HG02623 (cell line): ENCODE measurements around the gene NUDC.
A peak's percentile ranks its signal among the peaks of the same experiment; 100 is the strongest.
"Not testable (repeated sequence)": the region's sequence is repeated elsewhere in the genome, so short reads cannot be mapped to it uniquely, and the experiment has no call there.

Experiments used
- ATAC-seq: cut with Tn5 transposase; IDR thresholded peaks from one replicate; pipeline ENCODE4 v1.9.1; 2021; ENCODE audit warnings: moderate library complexity; ENCODE audit not compliant: unreplicated experiment

NUDC gene

DNA sequence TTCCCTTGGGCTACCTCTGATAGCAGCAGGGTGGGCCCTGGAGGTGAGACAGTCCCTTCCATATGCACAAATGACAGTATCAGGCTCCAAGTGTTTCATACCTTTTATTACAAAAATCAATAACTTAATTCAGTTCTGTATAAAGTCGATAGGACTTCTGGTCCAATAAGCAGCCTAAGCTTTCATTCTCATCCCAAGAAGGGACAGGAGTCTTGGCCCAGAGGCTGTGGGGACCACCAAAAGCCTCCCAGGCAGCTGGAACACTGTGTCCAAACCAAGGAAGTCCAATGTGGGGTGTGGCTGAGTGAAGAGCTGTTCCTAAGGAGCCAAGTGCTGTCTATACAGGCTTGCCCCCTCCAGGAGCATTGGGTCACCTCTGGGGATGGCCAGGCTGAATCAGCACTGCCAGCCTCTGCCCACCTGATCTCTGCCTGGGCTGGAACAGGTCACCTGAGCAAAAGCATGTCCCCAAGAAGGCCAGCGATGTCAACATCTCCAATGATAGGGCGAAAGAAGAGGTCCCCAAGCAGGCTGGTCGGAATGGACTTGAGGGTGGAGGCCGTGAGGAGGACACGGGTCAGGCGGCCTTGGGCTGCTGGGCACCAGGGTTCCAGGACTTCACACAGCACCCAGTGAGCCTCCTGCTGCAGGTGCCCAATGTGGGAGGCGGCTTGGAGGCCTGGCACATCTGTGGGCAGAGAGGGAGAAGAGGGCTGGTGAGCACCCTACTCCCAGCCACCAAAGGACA lies 10.0 kb upstream of the NUDC start:
- ATAC-seq, result no peak

DNA sequence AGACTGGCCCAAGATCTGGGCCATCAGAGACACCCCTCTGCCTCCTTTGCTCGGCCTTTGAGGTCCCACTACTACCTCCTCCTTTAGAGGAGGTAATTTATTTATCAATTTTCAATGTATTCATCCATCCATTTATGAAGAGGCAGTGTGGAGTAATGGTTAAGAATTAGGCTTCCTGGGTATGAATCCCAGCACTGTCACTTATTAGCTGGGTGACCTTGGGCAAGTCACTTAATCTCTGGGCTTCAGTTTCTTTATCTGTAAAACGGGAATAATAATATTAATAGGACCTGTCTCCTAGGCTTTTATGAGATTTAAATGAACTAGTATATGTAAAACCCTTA lies 9.4 kb upstream of the NUDC start:
- no peak for ATAC-seq

DNA sequence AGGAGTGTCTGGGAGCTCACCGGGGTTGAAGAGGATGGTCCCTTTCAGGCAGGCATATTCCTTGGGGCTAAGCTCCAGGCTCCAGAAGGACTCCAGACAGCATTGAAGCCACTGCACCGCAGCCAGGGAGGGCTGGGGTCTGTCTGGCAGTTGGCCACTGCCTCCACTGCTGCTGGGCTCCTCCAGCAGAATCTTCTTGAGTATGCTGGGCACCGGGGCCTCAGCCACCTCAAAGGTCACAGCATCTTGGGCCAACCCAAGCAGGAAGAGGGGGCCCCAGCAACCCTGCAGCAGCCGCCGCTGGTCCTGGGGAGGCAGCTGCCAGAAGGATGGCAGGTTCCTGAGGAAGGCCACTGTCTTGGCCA lies 8.2 kb upstream of the NUDC start:
- ATAC-seq, result no peak

DNA sequence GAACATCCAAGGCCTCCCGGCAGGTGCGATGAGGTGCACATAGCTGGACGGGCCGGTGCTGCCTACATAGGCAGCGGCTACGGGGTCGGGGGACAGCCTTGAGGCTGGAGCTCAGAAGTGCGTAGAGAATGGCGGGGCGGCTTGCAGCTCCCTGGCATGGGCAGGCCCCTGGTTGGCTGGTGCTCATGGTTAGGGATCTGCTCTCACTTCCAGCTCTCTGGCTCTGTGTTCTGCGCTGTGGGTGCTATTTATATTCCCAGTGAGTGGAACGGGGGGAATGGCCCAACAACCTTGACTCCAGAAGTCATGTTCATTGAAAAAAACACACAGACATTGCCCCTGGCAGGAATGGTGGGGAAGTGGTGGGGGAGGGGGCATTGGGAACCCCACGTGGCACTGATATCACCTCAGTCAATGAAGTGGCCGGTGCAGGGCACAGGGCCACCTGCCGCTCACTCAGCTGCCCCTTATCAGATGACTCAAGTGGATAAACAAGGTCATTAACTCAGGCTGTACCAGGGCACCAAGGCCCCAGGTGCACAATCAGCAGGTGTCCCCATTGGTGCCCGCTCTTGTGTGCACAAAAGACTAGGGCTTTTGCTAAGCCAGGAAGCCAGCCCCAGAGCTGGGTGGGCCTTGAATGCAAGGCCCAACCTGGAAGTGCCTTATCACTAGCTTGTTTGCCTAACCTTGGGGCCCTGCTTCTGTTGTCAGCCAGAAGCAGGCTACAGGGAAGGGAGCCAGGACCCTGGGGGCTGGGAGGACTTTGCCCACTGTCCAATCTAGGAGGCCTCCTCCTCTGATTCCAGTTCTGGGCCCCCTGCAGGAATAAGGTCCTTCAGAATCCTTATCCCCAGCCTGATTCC lies 7.6 kb upstream of the NUDC start, which contains the start of gene NR0B2:
NR0B2 (minus strand) TSS at position 222 of the 866 bp plus-strand sequence; CDS start at position 187, 35 bp downstream.
- ATAC-seq, result no peak

DNA sequence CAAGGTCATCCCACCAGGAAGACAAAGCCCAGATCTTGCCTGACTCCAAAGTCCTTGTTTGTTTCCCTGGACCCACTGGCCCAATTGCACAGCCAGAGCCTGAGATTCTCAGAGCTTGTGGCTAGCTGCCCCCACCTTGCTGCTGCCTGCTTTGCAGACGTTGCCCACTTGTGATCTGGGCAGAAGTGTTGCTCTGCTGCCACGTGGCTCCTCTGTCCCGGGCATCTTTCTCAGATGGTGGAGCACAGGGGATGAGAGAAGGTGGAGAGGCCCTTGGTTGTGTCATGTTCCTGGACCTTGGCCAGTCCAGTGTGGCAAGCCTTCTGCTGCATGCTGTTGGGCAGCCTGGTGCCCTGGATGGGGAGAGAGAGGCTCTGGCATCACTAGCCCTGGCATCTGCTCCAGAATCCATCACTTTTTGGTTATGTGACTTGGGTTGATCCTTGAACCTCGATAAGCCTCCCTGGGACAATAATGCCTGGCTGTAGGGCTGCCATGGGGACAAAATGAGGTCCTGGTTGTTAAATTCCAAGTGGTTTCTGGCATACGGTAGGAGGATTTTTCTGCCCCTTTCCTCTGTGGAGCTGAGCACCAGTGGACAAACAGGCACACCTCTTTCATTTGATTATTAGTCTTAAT lies 6.2 kb upstream of the NUDC start:
- ATAC-seq, result no peak

DNA sequence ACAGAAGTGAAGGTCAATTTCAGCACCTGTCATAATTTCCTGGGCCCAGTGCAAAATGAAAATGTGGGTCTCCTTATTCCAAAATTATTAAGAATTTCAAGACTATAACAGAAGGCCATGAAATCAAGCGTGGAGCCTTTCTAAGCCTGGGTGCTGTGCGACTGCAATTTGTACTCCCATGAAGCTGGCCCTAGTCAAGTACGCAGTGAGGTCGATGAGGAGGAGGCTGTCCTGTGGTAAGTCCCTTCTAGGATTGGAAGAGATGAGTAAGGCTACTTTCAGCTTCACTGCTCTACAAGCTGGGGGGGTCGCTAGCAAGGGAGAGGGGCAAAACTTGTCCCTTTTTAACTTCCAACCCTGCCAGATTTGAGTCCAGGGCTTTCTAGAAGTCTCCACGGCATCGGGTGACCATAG lies 410 bp upstream of the NUDC start:
- peak; percentile 20 for ATAC-seq

DNA sequence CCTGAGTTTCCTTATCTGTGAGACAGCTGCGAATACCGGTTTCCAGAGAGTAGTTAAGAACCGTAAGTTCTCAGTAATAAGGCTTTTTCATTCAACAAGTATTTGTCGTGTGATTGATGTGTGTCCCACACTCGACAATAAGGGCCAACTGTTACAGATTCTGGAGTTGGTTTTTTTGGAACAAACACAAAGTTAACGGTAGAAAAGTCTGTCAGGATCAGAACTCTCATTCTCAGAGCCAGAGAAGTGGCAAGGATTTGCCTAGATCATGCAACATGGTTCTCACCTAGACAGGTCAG lies 837 bp downstream of the NUDC start:
- ATAC-seq, result no peak

DNA sequence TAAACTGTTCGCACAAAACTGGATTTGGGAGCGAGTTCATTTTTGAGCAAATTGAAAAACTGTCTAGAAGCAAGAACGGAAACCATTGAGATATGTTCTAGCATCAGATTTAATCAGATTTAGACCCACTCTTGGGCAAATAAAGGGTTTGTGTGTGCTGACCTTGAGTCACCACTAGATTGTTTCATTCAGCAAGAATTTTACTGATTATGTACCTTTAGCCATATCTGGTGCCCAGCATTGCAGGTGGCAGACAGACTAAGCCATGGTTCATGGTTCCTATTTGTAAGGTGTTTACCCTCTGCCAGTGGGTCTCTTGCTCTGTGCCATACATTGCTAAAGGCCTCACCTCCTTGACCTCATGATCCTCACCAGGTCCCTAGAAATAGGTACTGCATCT lies 1.4 kb downstream of the NUDC start:
- ATAC-seq, result no peak

DNA sequence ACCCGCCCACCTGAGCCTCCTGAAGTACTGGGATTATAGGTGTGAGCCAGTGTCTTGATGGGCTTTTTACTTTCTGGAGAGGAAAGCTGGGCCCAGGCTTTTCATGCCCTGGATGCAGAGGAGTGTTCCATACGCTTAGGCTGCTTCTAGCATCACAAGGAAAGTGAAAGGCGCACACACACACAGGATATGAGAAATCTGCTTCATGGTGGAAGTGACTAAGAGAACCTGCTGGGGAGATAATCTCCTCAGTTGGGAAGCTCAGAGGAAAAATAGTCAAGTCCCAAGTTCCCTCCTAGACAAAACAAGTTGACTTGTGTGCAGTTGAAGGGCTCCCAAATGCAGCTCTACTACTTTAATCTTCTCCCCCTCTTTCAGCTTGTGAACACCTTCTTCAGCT lies 2.2 kb downstream of the NUDC start:
- no peak for ATAC-seq

DNA sequence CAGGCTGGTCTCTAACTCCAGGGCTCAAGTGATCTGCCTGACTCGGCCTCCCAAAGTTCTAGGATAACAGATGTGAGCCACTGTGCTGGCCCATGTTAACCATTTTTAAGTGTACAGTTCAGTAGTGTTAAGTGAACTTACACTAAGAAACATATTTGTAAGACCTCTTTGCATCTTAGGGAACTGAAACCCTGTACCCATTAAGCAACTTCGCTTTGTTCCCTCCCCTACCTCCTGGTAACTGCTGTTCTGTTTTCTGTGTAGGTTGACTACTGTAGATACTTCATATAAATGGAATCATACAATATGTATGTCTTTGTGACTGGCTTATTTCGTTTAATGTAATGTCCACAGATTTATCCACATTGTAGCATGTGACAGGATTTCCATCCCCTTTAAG lies 11.0 kb downstream of the NUDC start:
- no peak for ATAC-seq

DNA sequence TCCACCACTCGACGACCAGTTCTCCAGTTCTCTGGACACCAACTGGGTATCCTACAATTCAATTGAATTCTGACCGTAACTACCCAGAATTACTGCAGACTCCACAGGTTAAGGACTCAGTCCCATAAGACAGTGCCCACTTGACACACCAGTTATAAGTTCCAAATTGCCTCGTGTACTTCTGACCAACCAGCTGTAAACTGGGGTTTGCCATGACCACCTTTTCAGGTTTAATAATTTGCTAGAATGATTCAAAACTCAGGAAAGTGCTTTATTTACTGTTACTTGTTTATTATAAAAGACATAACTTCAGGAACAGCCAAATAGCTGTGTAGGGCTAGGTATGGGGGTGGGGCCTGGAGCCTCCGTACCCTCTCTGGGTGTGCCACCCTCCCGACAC lies 15.3 kb downstream of the NUDC start:
- no peak for ATAC-seq

DNA sequence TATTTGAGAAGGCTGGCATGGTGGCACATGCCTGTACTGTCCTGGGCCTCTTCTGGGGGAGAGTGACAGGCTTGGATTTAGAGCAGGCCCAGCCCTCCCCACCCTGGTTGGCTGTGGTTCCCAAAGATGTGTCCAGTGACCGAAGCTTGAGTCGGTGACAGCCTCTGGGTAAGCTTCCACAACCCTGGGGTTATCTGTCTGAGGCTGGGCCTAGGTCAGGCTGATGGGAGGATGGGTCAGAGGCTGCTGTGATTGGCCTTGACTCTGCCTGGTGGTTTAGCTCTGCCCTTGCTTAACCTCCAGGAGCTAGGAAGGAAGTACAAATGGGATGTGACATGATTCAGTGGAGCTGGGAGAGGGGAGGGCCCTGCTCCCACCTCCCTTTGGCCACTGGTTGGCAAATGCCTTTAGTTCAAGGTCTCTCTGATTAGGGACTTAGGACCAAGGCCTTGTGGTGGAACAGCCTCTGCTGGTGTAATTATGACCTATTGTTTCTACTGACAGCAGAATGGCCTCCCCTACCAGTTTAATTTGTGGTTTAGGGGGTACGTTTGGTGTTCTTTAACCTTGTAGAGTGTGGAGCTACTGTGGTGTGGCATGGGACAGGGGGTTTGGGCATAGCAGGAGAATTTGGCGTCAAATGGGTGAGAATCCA lies 16.6 kb downstream of the NUDC start:
- ATAC-seq, result no peak

DNA sequence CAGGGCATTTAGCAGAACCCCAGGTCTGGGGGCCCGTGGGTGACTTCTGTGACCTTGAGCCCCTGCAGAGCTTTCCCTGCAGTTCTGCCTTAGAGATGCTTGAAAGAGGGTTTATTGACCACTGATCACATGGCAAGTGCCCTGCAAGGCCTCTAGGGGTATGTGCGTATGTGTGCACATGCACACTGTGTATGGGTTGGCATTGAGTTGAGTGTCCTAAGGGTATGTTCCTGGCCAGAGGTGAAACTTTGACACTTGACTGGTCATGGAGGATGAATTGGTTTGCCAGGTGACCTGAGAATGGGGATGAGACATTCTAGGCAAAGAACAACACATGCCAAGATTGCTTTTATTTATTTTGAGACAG lies 17.1 kb downstream of the NUDC start:
- ATAC-seq, result no peak

DNA sequence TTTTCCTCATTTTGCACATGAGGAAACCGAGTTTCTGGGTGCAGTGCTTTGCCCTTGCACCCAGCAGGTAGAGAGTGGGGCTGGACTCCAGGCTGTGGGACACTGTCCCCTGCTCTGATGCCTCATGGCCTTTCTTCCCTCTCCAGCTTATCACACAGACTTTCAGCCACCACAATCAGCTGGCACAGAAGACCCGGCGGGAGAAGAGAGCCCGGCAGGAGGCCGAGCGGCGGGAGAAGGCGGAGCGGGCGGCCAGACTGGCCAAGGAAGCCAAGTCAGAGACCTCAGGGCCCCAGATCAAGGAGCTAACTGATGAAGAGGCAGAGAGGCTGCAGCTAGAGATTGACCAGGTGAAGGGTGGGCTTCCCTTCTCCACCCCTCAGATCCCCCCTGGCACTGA lies 19.8 kb downstream of the NUDC start:
- no peak for ATAC-seq

DNA sequence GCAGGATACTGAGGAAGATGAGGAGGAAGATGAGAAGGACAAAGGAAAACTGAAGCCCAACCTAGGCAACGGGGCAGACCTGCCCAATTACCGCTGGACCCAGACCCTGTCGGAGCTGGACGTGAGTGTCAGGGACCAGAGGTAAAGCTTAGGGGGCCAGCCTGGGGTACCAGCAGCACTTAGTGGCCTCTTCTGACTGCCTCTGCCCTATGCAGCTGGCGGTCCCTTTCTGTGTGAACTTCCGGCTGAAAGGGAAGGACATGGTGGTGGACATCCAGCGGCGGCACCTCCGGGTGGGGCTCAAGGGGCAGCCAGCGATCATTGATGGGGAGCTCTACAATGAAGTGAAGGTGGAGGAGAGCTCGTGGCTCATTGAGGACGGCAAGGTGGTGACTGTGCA lies 21.1 kb downstream of the NUDC start:
- no peak for ATAC-seq

DNA sequence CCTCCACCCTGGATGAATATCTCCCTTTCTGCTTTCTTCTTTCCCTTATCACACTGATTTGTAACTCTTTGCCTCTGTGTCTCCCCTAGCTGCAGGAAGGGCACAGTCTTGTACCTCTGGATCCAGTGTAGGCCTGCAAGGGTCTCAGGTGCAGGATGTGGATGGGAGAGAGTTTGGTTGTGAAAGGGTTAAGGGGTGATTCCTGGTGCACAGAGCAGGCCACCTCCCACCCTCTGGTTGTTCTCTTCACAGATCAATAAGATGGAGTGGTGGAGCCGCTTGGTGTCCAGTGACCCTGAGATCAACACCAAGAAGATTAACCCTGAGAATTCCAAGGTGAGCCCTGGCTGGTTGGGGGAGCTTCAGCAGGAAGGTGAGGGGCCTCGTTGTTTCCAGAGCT lies 23.6 kb downstream of the NUDC start:
- no peak for ATAC-seq

DNA sequence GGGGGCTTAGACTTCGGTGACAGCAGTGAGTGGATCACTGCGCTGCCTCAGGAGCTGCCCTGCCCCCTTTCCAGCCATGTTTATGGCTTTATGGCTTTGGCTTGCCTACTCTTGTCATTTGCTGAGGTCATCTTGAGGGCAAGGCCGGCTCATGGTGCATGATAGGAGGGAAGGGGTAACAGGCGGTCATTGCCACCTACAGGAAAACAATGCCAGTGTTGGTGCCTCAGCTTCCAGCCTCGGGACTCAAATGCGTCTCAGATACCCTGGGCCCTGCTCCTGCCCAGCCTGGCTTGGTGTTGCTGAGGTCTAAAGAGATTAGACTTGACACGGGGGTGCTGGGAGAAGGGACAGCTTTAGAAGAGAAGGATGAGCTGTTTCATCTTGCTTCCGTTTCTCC lies 24.2 kb downstream of the NUDC start:
- no peak for ATAC-seq

DNA sequence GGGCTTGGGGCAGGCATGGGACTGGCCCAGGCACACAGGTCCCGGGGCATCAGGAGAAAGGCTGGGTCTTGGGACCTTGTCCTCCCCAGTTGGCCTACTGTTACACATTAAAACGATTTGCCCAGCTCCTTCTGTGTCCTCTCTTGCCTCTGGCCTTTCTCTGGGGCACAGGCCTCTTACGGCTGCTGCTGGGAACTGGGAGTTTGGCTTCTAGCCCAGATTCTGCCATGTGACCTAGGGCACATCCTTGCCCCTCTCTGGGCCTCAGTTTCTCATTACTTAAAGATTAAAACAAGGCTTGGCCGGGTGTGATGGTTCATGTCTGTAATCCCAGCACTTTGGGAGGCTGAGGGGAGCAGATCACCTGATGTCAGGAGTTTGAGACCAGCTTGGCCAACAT lies 24.7 kb downstream of the NUDC start:
- ATAC-seq, result no peak

DNA sequence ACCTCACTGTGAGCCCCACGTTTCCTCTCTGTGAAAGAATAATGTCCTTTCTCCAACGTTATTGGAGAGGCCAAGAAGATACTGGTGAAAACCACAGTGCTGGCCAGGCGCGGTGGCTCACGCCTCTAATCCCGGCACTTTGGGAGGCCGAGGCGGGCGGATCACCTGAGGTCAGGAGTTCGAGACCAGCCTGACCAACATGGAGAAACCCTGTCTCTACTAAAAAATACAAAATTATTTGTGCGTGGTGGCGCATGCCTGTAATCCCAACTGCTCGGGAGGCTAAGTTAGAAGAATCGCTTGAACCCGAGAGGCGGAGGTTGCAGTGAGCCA lies 27.1 kb downstream of the NUDC start:
- ATAC-seq, result not testable (repeated sequence)

DNA sequence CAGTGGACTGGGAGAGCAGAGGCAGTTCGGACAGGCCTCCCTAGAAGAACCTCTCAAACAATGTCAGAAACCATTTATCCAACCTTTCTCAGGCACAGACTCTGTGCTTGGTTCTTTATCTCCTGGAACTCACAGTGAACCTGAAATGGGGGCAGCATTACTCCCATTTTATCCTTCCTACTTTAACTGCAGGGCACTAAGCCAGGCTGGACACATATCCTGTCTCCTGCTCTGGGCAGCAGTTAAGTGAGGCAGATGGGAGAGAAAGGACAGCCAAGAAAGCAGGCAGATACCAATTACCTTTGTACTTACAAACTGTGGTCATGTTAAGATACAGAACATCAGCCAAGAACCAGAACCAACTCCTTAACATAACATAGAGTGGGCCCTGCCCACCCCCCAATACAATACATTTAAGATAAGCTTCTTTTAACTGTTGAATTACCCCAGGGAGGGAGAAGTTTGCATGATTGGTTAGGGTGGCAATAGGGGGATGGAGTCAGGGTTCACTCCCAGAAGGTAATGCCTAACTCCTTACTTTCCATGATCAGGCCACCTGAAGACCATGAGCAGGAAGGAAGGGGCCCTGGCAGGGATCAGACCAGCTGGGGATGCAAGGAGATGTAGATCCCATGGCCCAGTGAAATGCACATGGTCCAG lies 27.9 kb downstream of the NUDC start:
- ATAC-seq, result no peak

DNA sequence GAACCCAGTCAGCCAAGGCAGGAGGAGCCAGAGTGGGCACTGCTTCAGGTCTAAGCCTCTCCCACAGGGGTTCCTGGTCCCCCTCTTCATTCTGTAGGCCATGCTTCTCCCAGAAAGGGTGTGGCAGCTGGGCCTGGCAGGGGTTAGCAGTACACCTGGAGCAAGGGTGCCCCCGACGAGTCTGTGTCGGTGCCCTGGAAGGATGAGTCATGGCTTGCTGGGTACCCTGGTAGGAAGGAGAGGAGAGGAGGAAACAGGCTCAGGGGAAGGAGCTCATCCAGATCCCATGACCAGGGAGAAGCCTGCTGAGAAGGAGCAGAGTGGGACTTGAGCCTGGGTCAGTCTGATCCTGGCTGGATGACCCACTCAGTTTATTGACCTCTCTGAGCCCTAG lies 28.4 kb downstream of the NUDC start:
- ATAC-seq, result no peak
